Kidney epithelial cell (primary cell): Measurements from ENCODE around the gene RTF2. TPM values are rescaled to one million over a fixed set of nuclear protein-coding genes. Genes with fewer than 3 reads are reported as not detected.
"Not testable (repeated sequence)": the region's sequence is repeated elsewhere in the genome, so short reads cannot be mapped to it uniquely, and the experiment has no call there.

ENCODE experiments used
- DNase-seq: peaks from one replicate; pipeline ENCODE4 v3.0.0-alpha.2; 2010; ENCODE audit warnings: low read depth
- H3K27me3 ChIP-seq: 2 replicates; pipeline ENCODE4 v1.6.0; 2011; ENCODE audit warnings: low read length; ENCODE audit not compliant: control insufficient read depth, insufficient read depth
- H3K36me3 ChIP-seq: 2 replicates; pipeline ENCODE4 v1.5.1; 2011; ENCODE audit warnings: low read length; ENCODE audit not compliant: control insufficient read depth, insufficient read depth
- H3K4me3 ChIP-seq: 2 replicates; pipeline ENCODE4 v1.5.1; 2011; ENCODE audit warnings: low read depth, mild to moderate bottlenecking, control low read depth, low read length
- CTCF ChIP-seq: IDR thresholded peaks from 2 replicates; pipeline ENCODE4 v1.5.1; 2011; ENCODE audit warnings: mild to moderate bottlenecking, moderate library complexity, low read length, control low read depth, inconsistent platforms; ENCODE audit not compliant: insufficient read depth, poor library complexity, severe bottlenecking
- total RNA-seq: library from RNA; depleted of rRNA; stranded (reverse); fragments of >200 nt; gene quantifications from 2 replicates; pipeline ENCODE4 v1.2.3, GENCODE V29; 2015

RTF2 gene
- total RNA-seq, 1 donor from 2014 or later: 68.5 TPM

DNA sequence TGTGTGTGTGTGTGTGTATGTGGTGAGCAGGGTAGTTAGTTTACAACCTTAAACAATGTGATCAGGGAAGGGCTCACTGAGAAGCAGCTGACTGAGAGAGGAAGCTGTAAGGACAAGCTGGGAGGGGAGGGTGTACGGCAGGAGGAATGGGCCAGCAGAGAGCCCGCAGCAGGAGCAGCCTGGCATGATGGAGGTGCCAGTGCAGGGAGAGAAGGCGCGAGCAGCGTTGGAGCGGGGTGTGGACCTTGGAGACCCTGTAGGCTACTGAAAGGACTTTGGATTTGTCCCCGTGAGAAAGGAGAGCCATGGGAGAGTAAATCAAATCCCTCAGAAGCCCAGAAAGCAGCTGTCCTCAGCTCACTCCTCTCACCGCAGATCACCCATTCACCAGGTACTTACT is 83.1 kb downstream of the RTF2 start:
- Histone ChIP-seq H3K4me3 (no peak overlapping the region), H3K27me3 (peaks cover 2% of the 10 kb centered on the region), H3K36me3 (no peaks in the 10 kb centered on the region)
- TF ChIP-seq CTCF: no peak
- DNase-seq: no peak

DNA sequence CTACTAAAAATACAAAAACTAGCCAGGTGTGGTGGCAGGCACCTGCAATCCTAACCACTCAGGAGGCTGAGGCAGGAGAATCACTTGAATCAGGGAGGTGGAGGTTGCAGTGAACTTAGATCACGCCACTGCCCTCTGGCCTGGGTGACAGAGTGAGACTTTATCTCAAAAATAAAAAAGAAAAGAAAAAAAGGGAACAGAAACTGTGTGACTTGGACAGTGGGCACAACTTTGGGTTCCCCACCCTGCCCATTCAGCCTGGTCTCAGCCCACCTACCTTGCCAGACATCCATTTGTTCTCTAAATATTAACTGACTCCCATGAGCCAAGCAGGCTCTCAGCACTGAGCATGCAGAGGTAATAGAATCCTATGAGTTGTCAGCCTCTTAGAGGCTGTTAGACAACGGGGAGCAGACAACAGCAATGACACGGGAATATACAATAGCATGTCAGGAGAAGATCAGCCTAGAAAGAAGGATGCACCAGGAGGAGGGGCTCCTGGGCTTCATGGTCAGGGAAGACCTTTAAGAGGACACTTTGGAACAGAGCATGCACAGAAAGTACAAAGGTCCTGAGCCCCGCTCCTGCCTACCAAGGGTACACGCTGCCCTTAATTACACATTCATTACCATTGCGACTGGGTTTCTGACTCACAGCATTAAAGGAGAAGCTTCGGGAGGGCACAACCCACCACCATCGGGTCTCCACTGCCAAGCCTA is 84.6 kb downstream of the RTF2 start:
- DNase-seq: no peak
- TF ChIP-seq CTCF: no peak
- Histone ChIP-seq H3K27me3 (peaks cover 2% of the 10 kb centered on the region), H3K4me3 (no peak overlapping the region), H3K36me3 (no peaks in the 10 kb centered on the region)

DNA sequence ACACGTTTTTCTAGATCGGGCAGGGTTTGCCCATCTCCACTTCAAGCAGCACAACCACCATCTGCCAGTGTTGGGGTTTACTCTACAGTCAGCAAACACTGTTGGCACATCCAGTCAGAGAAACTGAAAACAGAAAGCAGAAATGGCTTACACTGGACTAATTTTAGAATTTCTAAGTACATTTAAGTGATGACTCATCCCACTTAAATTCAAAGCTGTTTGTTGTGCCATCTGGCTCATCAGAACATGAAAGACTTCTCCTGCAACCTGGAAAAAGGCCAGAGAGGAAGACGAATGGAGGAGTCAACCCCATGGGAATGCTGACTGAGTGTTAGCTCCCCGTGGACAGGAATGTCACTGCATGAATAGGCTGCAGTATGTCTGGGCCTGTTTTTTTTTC is 86.4 kb downstream of the RTF2 start:
- no peaks in the 10 kb centered on the region for H3K36me3 ChIP-seq
- no peak overlapping the region for H3K4me3 ChIP-seq
- H3K27me3 ChIP-seq: peaks cover 2% of the 10 kb centered on the region
- TF ChIP-seq CTCF: no peak
- DNase-seq: peak; percentile 90

- H3K27me3 ChIP-seq: no peaks in the 10 kb centered on the region
- no peak for DNase-seq
Measured at GRCh38 chr20:56558968-56559367, 90.5 kb downstream of the RTF2 start.

DNA sequence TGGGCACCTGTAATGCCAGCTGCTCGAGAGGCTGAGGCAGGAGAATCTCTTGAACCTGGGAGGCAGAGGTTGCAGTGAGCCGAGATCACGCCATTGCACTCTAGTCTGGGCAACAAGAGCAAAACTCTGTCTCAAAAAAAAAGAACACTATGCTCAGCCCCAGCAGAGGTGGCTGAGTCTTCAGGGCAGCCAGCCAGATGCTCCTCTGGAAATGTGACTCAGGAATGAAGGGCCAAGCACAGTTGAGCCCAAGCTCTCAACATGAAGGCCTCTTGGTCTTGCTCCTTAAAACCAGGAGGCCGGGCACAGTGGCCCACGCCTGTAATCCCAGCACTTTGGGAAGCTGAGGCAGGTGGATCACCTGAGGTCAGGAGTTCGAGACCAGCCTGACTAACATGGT is 96.1 kb downstream of the RTF2 start:
- H3K27me3 ChIP-seq, DNase-seq, H3K4me3 ChIP-seq, H3K36me3 ChIP-seq: not testable (repeated sequence)

More at GRCh38 chr20:56558968-56559367, 90.5 kb downstream of the RTF2 start:
- TF ChIP-seq CTCF: no peak
- H3K4me3 ChIP-seq: no peak overlapping the region
- no peaks in the 10 kb centered on the region for H3K36me3 ChIP-seq

- no peaks in the 10 kb centered on the region for H3K36me3 ChIP-seq
- no peak for TF ChIP-seq CTCF
- no peaks in the 10 kb centered on the region for H3K27me3 ChIP-seq
Measured at GRCh38 chr20:56565511-56565910, 97.1 kb downstream of the RTF2 start.

More at GRCh38 chr20:56565511-56565910, 97.1 kb downstream of the RTF2 start:
- no peak overlapping the region for H3K4me3 ChIP-seq
- DNase-seq: no peak
